Activated naive CD4-positive, alpha-beta T cell treated with anti-CD3 and anti-CD28 coated beads, Interleukin-2, amount 50 U/mL, for 24 hours (primary cell): ENCODE data around the gene CALHM1.

Source experiments
- H3K27ac Mint-ChIP-seq: one replicate; pipeline ENCODE4 v1.8.0; 2021; ENCODE audit warnings: mild to moderate bottlenecking, mixed read lengths
- H3K27me3 Mint-ChIP-seq: one replicate; pipeline ENCODE4 v1.8.0; 2021; ENCODE audit warnings: mixed read lengths
- H3K36me3 Mint-ChIP-seq: one replicate; pipeline ENCODE4 v1.8.0; 2021; ENCODE audit warnings: mixed read lengths
- H3K4me1 Mint-ChIP-seq: one replicate; pipeline ENCODE4 v1.8.0; 2021; ENCODE audit warnings: mixed read lengths
- H3K4me3 Mint-ChIP-seq: one replicate; pipeline ENCODE4 v1.8.0; 2021; ENCODE audit warnings: mild to moderate bottlenecking, mixed read lengths
- H3K9me3 Mint-ChIP-seq: one replicate; pipeline ENCODE4 v1.8.0; 2021; ENCODE audit warnings: mixed read lengths

The CALHM1 gene

GRCh38 chr10:103470761-103471653 lies 12.3 kb upstream of the CALHM1 start:
- Mint-ChIP-seq H3K4me1 (peaks cover 17% of the 10 kb centered on the region), H3K9me3 (no peaks in the 10 kb centered on the region), H3K27me3 (no peaks in the 10 kb centered on the region), H3K36me3 (no peaks in the 10 kb centered on the region), H3K27ac (peak overlapping the region; percentile 73), H3K4me3 (peak overlapping the region; percentile 35)

- H3K36me3 Mint-ChIP-seq = no peaks in the 10 kb centered on the region
- H3K27me3 Mint-ChIP-seq = no peaks in the 10 kb centered on the region
- H3K4me3 Mint-ChIP-seq = no peak overlapping the region
- peaks cover 17% of the 10 kb centered on the region for H3K4me1 Mint-ChIP-seq
- no peak overlapping the region for H3K27ac Mint-ChIP-seq
- no peaks in the 10 kb centered on the region for H3K9me3 Mint-ChIP-seq
Observed at GRCh38 chr10:103469201-103469600, 10.5 kb upstream of the CALHM1 start.

GRCh38 chr10:103467406-103467805 lies 8.7 kb upstream of the CALHM1 start:
- Mint-ChIP-seq H3K4me1 (peaks cover 17% of the 10 kb centered on the region), H3K36me3 (no peaks in the 10 kb centered on the region), H3K27ac (no peak overlapping the region), H3K27me3 (no peaks in the 10 kb centered on the region), H3K4me3 (no peak overlapping the region), H3K9me3 (no peaks in the 10 kb centered on the region)

- no peak overlapping the region for H3K27ac Mint-ChIP-seq
- no peak overlapping the region for H3K4me3 Mint-ChIP-seq
- H3K4me1 Mint-ChIP-seq = peaks cover 13% of the 10 kb centered on the region
Observed at GRCh38 chr10:103466734-103467133, 8.0 kb upstream of the CALHM1 start.

DNA sequence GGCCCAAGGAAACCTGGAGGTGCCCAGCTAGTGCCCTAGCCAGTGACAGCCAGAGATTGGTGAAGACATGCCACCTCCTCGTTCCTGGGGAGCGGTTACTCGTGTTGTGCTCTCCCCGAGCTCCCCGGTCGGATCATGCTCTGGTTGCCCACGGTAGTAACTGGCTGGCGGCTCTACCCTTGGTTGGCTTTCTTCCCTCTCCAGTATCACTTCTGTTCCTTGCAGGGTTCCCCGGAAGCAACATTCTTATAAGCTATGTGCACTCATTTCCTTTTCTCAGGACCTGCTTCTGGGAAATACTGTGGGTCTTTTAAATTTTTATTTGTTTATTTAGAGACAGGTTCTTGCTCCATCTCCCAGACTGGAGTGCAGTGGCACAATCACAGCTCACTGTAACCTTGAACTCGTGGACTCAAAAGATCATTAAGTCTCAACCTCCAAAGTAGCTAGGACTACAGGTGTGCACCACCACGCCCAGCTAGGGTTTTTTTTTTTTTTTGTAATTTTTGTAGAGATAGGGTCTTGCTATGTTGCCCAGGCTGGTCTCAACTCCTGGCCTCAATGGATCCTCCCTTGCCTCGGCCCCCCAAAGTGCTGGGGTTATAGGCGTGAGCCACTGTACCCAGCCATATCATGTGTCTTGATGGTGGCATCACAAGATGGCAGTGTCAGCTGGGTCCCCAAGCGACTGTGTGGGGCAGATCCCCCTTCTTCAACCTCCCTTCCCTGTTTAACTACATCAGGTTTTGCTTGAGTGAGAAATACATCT lies 6.9 kb upstream of the CALHM1 start:
- Mint-ChIP-seq H3K4me1 (peaks cover 4% of the 10 kb centered on the region), H3K36me3 (no peaks in the 10 kb centered on the region), H3K9me3 (no peaks in the 10 kb centered on the region), H3K27me3 (no peaks in the 10 kb centered on the region), H3K4me3 (no peak overlapping the region), H3K27ac (no peak overlapping the region)

More at GRCh38 chr10:103466734-103467133, 8.0 kb upstream of the CALHM1 start:
- Mint-ChIP-seq H3K36me3 (no peaks in the 10 kb centered on the region), H3K9me3 (no peaks in the 10 kb centered on the region), H3K27me3 (no peaks in the 10 kb centered on the region)

GRCh38 chr10:103463499-103463898 lies 4.8 kb upstream of the CALHM1 start:
- H3K4me3 Mint-ChIP-seq = no peak overlapping the region
- H3K27ac Mint-ChIP-seq = no peak overlapping the region
- H3K27me3 Mint-ChIP-seq = no peaks in the 10 kb centered on the region
- H3K9me3 Mint-ChIP-seq = no peaks in the 10 kb centered on the region
- H3K4me1 Mint-ChIP-seq = no peaks in the 10 kb centered on the region
- H3K36me3 Mint-ChIP-seq = no peaks in the 10 kb centered on the region

GRCh38 chr10:103459615-103460014 lies 915 bp upstream of the CALHM1 start:
- H3K4me1 Mint-ChIP-seq = no peaks in the 10 kb centered on the region
- H3K4me3 Mint-ChIP-seq = no peak overlapping the region
- H3K9me3 Mint-ChIP-seq = no peaks in the 10 kb centered on the region

GRCh38 chr10:103457896-103458583 lies 660 bp downstream of the CALHM1 start:
- peaks cover 4% of the 10 kb centered on the region for H3K4me1 Mint-ChIP-seq
- H3K4me3 Mint-ChIP-seq = no peak overlapping the region
- H3K36me3 Mint-ChIP-seq = no peaks in the 10 kb centered on the region
- no peaks in the 10 kb centered on the region for H3K9me3 Mint-ChIP-seq
- H3K27me3 Mint-ChIP-seq = no peaks in the 10 kb centered on the region
- H3K27ac Mint-ChIP-seq = no peak overlapping the region

More at GRCh38 chr10:103459615-103460014, 915 bp upstream of the CALHM1 start:
- no peak overlapping the region for H3K27ac Mint-ChIP-seq
- no peaks in the 10 kb centered on the region for H3K27me3 Mint-ChIP-seq
- H3K36me3 Mint-ChIP-seq = no peaks in the 10 kb centered on the region

- Mint-ChIP-seq H3K4me1 (peaks cover 5% of the 10 kb centered on the region), H3K4me3 (no peak overlapping the region)
Observed at GRCh38 chr10:103457176-103457712, 1.5 kb downstream of the CALHM1 start.

DNA sequence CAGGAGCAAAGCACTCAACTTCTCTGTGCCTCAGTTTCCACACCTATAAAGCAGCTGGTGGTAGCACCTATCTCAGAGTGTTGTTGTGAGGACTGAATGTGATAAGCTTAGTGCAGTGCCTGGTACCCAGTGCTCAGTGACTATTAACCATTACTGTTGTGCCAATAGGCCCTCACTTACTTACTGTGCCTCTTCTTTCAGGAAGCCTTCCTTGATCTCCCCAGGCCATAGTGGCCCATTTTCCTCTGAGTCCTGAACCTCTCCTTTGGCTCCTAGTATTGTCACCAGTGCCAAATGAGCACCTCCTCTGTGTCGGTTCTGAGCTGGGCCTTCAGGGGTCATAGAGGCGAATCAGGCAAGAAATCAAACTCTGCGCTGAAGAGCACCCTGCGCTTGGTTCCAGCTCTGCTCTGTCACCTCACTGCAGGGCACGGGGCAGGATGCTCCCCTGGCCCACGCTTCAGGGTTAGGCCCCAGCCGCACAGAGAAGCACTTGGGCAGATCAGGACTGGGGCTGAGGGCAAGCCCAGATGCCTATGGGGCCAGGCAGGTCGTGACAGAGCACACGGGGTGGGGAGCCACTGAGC lies 2.5 kb downstream of the CALHM1 start:
- no peak overlapping the region for H3K27ac Mint-ChIP-seq
- no peak overlapping the region for H3K4me3 Mint-ChIP-seq
- no peaks in the 10 kb centered on the region for H3K27me3 Mint-ChIP-seq
- no peaks in the 10 kb centered on the region for H3K9me3 Mint-ChIP-seq
- peaks cover 11% of the 10 kb centered on the region for H3K4me1 Mint-ChIP-seq
- no peaks in the 10 kb centered on the region for H3K36me3 Mint-ChIP-seq

More at GRCh38 chr10:103457176-103457712, 1.5 kb downstream of the CALHM1 start:
- Mint-ChIP-seq H3K27me3 (no peaks in the 10 kb centered on the region), H3K36me3 (no peaks in the 10 kb centered on the region), H3K27ac (peak overlapping the region; percentile 72), H3K9me3 (no peaks in the 10 kb centered on the region)

- no peaks in the 10 kb centered on the region for H3K27me3 Mint-ChIP-seq
- H3K27ac Mint-ChIP-seq = no peak overlapping the region
- no peaks in the 10 kb centered on the region for H3K36me3 Mint-ChIP-seq
- peaks cover 20% of the 10 kb centered on the region for H3K4me1 Mint-ChIP-seq
- H3K4me3 Mint-ChIP-seq = no peak overlapping the region
- no peaks in the 10 kb centered on the region for H3K9me3 Mint-ChIP-seq
Observed at GRCh38 chr10:103455235-103455634, 3.5 kb downstream of the CALHM1 start.

DNA sequence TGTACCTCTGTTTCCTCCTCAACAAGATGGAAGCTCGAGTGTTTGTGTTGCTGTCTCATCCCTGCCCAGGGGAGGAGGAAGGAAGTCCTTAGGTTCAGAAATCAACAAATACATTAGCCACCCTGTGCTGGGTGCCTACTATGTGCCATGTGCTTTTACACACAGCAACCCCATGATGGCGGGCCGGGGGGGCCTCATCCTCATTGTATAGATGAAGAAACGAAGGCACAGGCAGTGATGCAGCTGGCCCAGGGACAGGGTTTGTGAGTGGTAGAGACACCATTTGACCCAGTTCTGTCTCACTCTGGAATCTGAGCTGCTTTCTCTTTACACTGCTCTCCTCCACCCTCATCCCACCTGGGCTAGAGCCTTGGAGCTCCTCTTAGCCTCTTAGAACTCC lies 4.7 kb downstream of the CALHM1 start:
- Mint-ChIP-seq H3K36me3 (peaks cover 2% of the 10 kb centered on the region), H3K27me3 (no peaks in the 10 kb centered on the region), H3K4me3 (no peak overlapping the region), H3K9me3 (no peaks in the 10 kb centered on the region), H3K4me1 (peaks cover 33% of the 10 kb centered on the region), H3K27ac (no peak overlapping the region)

DNA sequence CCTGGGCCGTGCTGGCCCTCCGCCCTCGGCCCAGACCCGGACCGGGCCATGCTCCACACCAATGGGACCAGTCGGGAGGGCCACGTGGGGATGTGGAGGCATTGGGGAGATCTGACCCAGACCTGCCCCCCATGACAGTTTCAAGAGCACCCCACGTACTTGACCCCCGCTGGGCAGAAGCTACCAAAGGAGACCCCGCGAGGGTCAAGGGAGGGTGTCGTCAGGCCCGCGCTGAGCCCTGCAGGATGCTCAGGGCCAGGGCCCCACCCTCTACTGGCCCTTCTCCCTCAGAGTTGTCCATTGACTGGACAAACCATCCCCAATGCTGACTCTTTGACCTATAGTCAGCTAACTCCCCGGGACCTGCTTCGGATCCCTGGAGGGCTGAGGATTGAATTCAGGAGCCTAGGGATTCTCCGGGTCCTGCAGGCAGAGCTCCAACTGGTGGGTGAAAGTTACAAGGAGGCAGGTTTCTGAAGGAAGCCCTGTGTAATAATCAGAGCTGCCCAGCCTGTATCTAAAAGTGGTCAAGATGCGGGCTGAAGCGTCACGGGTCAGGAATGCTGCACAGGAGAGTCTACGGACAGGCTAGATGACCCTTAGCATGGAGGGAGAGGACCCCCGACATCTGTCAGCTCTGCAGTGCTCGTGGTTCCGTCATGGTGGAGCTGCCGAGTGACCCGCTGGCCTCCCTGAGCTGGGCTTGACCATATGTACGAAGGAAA lies 6.0 kb downstream of the CALHM1 start:
- H3K9me3 Mint-ChIP-seq = no peaks in the 10 kb centered on the region
- no peaks in the 10 kb centered on the region for H3K27me3 Mint-ChIP-seq
- peaks cover 8% of the 10 kb centered on the region for H3K36me3 Mint-ChIP-seq
- no peak overlapping the region for H3K27ac Mint-ChIP-seq
- peak overlapping the region; percentile 89 for H3K4me3 Mint-ChIP-seq
- peaks cover 39% of the 10 kb centered on the region for H3K4me1 Mint-ChIP-seq

DNA sequence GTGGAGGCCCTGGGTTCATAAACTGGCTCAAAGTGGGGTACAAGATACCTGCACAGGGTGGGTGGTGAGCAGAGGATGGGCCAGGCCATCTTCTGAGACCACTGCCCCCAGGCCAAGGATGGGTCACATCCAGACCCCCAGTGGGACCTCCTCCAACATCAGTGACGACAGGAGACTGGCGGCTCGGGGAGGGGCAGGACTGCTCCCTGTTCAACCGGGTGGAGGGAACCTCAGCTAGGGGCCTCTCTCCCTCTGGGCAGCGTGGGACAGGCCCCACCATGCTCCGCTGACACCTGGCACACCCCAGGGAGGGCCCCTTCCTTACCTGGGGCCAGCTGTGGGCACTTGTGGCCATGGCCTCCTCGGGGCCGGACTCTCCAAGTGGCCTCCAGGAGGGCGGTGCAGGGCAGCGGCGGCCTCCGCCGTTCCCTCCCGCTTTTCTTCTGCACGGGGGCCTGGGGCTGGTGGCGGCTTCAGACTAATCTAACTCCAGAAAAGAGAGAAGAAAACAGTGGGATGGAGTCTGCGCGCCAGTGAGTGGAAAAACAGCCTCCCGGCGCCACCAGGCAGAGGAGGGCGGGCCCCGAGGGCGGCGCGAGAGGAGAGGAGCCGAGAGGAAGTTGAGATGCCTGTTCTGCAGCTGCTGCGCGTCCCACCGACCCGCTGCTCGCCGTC lies 6.7 kb downstream of the CALHM1 start, which contains the start of gene CALHM2:
Gene CALHM2 (minus strand): TSS at position 540 of the 675 bp plus-strand sequence. CDS start 2,429 bp downstream, outside the sequence.
- Mint-ChIP-seq H3K9me3 (no peaks in the 10 kb centered on the region), H3K27ac (peak within 1 kb of the TSS; percentile 21), H3K36me3 (peaks cover 9% of the 10 kb centered on the region), H3K27me3 (no peaks in the 10 kb centered on the region), H3K4me1 (peaks cover 39% of the 10 kb centered on the region), H3K4me3 (peak within 1 kb of the TSS; percentile 89)
